ENCODE measurements around the gene LILRB5. TPM values are rescaled to one million over a fixed set of nuclear protein-coding genes. Genes with fewer than 3 reads are reported as not detected.

The LILRB5 gene
- total RNA-seq, 1 experiment from 2014 or later: 0.05 TPM

DNA sequence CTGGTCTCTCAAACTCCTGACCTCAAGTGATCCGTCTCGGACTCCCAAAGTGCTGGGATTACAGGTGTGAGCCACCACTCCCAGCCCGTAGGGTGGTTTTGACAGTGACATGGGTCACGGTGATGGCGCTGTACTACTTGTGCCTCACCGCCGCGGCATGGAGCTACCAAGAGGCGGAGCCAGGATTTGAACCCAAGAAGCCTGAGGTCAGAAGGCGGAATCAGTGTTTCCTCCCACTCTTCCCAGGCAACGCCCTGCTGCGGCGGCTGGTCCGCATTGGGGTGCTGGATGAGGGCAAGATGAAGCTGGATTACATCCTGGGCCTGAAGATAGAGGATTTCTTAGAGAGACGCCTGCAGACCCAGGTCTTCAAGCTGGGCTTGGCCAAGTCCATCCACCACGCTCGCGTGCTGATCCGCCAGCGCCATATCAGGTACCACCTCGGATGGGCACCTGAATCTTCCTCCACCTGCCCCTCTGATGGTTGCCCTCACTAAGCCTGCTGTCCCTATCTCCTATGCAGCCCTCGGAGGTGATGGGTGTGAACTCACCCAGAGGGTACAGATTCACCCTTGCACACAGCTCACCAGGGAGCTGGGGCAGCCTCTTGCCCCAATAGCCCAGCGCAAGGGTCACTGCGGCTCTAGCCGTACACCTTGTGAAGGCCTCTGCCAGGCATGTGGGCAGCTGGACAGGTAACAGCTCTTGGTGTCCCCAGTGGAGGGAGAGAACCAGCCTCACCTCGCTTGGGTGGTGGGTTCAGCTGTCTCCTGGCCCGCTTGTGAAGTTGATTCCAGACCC is 50.8 kb downstream of the LILRB5 start:
- H3K27ac ChIP-seq (ENCODE audit: low read length): no peak overlapping the region
- H3K4me3 ChIP-seq (ENCODE audit: low read depth in 2 of 2, low read length in 2 of 2): no peak overlapping the region
- intact Hi-C loops (cut with micrococcal nuclease; ENCODE audit: unreplicated experiment) (no loop called here), in situ Hi-C loops (cut with HindIII; ENCODE audit: low pct_unique_long_range_greater_than_20kb, low sequenced_read_pairs) (no loop called here)
- peaks cover 42% of the 10 kb centered on the region for H3K36me3 ChIP-seq (ENCODE audit: control insufficient read depth, insufficient read depth, low read length)
- H3K27me3 ChIP-seq (ENCODE audit: control insufficient read depth, insufficient read depth, low read length): no peaks in the 10 kb centered on the region
- no peaks in the 10 kb centered on the region for H3K9me3 ChIP-seq (ENCODE audit: control insufficient read depth, insufficient read depth, low read depth, low read length)
- POLR2A ChIA-PET: interaction anchor here (1.0 kb wide), 1 partner anchor 243 kb away, joined by 3 read pairs; the partner anchor contains the start of gene LENG8
- TF ChIP-seq SIN3A (IDR thresholded peaks at IDR 0.05; ENCODE audit: borderline replicate concordance, insufficient read depth, low read depth, low read length): no peak
- TF ChIP-seq, protein P1, sequence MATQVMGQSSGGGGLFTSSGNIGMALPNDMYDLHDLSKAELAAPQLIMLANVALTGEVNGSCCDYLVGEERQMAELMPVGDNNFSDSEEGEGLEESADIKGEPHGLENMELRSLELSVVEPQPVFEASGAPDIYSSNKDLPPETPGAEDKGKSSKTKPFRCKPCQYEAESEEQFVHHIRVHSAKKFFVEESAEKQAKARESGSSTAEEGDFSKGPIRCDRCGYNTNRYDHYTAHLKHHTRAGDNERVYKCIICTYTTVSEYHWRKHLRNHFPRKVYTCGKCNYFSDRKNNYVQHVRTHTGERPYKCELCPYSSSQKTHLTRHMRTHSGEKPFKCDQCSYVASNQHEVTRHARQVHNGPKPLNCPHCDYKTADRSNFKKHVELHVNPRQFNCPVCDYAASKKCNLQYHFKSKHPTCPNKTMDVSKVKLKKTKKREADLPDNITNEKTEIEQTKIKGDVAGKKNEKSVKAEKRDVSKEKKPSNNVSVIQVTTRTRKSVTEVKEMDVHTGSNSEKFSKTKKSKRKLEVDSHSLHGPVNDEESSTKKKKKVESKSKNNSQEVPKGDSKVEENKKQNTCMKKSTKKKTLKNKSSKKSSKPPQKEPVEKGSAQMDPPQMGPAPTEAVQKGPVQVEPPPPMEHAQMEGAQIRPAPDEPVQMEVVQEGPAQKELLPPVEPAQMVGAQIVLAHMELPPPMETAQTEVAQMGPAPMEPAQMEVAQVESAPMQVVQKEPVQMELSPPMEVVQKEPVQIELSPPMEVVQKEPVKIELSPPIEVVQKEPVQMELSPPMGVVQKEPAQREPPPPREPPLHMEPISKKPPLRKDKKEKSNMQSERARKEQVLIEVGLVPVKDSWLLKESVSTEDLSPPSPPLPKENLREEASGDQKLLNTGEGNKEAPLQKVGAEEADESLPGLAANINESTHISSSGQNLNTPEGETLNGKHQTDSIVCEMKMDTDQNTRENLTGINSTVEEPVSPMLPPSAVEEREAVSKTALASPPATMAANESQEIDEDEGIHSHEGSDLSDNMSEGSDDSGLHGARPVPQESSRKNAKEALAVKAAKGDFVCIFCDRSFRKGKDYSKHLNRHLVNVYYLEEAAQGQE (IDR thresholded peaks at IDR 0.05; ENCODE audit: insufficient read depth in 1 of 2, low read depth in 2 of 2, low read length in 1 of 2): no peak
- no peak for TF ChIP-seq TCF7L2 (IDR thresholded peaks at IDR 0.05; ENCODE audit: low read depth, low read length)
- no peak for TF ChIP-seq POLR2AphosphoS5 (IDR thresholded peaks at IDR 0.05; ENCODE audit: low read depth, low read length)
- TF ChIP-seq, protein P2, sequence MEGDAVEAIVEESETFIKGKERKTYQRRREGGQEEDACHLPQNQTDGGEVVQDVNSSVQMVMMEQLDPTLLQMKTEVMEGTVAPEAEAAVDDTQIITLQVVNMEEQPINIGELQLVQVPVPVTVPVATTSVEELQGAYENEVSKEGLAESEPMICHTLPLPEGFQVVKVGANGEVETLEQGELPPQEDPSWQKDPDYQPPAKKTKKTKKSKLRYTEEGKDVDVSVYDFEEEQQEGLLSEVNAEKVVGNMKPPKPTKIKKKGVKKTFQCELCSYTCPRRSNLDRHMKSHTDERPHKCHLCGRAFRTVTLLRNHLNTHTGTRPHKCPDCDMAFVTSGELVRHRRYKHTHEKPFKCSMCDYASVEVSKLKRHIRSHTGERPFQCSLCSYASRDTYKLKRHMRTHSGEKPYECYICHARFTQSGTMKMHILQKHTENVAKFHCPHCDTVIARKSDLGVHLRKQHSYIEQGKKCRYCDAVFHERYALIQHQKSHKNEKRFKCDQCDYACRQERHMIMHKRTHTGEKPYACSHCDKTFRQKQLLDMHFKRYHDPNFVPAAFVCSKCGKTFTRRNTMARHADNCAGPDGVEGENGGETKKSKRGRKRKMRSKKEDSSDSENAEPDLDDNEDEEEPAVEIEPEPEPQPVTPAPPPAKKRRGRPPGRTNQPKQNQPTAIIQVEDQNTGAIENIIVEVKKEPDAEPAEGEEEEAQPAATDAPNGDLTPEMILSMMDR (IDR thresholded peaks at IDR 0.05): no peak
- DNase-seq (ENCODE audit: low read depth, low spot score) (no peak), ATAC-seq (no peak)
- BruUV-seq (replicated peaks): no TSS peak
- CTCF ChIA-PET: interaction anchor here (0.5 to 0.7 kb wide), 2 partner anchors 23 to 56 kb away, joined by 3 to 7 read pairs; no protein-coding TSS in a partner anchor
- H3K4me1 ChIP-seq (ENCODE audit: control insufficient read depth, insufficient read depth, low read length): peaks cover 89% of the 10 kb centered on the region

DNA sequence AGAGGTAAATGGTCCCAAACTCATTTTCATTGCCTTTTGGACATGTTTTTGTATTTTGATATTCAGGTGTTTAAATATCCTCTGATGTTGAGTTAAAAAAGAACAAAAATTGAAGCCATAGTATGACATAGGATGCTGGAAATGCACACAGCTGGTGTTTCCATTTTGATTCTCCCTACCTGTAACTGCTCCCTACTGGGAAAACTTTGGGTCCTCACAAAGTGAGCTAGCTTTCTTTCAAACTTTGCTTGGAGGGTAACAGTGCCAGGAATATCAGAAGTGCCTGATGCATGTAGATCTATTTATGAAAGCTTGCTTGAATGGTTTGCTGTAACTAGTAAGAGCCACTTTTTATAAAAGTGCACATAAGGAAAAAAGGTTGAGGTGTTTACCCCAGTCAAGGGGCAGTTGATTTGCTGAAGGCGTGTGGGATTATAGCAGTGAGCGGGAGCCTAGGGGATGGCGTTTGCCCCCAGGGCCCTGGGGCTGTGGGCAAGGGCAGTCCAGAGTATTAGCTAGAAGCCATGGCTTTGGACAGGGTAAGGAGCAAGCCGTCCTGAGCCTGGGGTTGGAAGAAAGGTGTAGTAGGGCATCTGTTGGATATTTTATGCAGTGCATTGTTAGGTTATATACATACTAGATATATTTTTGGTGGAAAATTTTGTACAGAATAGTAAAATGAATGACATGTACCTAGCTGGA is 52.2 kb downstream of the LILRB5 start:
- TSS peak; percentile 5 for BruUV-seq (replicated peaks)
- TF ChIP-seq, protein P2 (IDR thresholded peaks at IDR 0.05): no peak
- TF ChIP-seq, protein P1 (IDR thresholded peaks at IDR 0.05; ENCODE audit: insufficient read depth in 1 of 2, low read depth in 2 of 2, low read length in 1 of 2): no peak
- intact Hi-C loops (cut with micrococcal nuclease; ENCODE audit: unreplicated experiment): no loop called here
- peaks cover 78% of the 10 kb centered on the region for H3K4me1 ChIP-seq (ENCODE audit: control insufficient read depth, insufficient read depth, low read length)
- ChIA-PET CTCF (interaction anchor here (0.6 kb wide), 1 partner anchor 186 kb away, joined by 3 read pairs; no protein-coding TSS in a partner anchor), POLR2A (interaction anchor here (0.5 to 1.0 kb wide), 4 partner anchors 9 to 381 kb away, joined by 3 to 8 read pairs (median 4); partner anchors contain the start of gene LENG8)
- ATAC-seq (no peak), DNase-seq (ENCODE audit: low read depth, low spot score) (no peak)
- no peaks in the 10 kb centered on the region for H3K9me3 ChIP-seq (ENCODE audit: control insufficient read depth, insufficient read depth, low read depth, low read length)
- in situ Hi-C loops (cut with HindIII; ENCODE audit: low pct_unique_long_range_greater_than_20kb, low sequenced_read_pairs): no loop called here
- H3K36me3 ChIP-seq (ENCODE audit: control insufficient read depth, insufficient read depth, low read length): peaks cover 44% of the 10 kb centered on the region
- H3K27ac ChIP-seq (ENCODE audit: low read length): 0 out of 2 replicates have a peak overlapping the region, but pooled peaks have one; percentile 2
- no peaks in the 10 kb centered on the region for H3K27me3 ChIP-seq (ENCODE audit: control insufficient read depth, insufficient read depth, low read length)
- no peak overlapping the region; a peak in 1 of 4 replicates for H3K4me3 ChIP-seq (ENCODE audit: low read depth in 2 of 2, low read length in 2 of 2)
